GM23338 (cell line): ENCODE results near the gene BTRC. TPM values are rescaled to one million over a fixed set of nuclear protein-coding genes. Genes with fewer than 3 reads are reported as not detected.

ENCODE experiments used
- ATAC-seq: fragments of 200-7000 bp; cut with Tn5 transposase; 3 replicates; pipeline ENCODE4 v1.9.1; 2020
- DNase-seq: peaks from one replicate; pipeline ENCODE4 v3.0.0-alpha.2; 2015; ENCODE audit warnings: low spot score
- H2AFZ ChIP-seq: fragments of 200-600 bp; sonication (generic); 2 replicates; pipeline ENCODE4 v1.8.0; 2016; ENCODE audit warnings: antibody characterized with exemption, mild to moderate bottlenecking, moderate library complexity
- H3F3A ChIP-seq: fragments of 200-600 bp; sonication (generic); replicated peaks from 2 replicates; pipeline ENCODE4 v1.8.0; 2017; ENCODE audit warnings: antibody characterized with exemption, mixed run types, low read depth
- H3K27ac ChIP-seq: fragments of 200-600 bp; sonication (generic); 2 replicates; pipeline ENCODE4 v1.6.1; 2016; ENCODE audit warnings: low read depth
- H3K27me3 ChIP-seq: fragments of 200-600 bp; sonication (generic); 2 replicates; pipeline ENCODE4 v1.8.0; 2016; ENCODE audit warnings: mild to moderate bottlenecking, mixed run types, moderate library complexity; ENCODE audit not compliant: insufficient read depth
- H3K36me3 ChIP-seq: fragments of 200-600 bp; sonication (generic); 2 replicates; pipeline ENCODE4 v1.8.0; 2016; ENCODE audit warnings: mild to moderate bottlenecking; ENCODE audit not compliant: insufficient read depth
- H3K4me1 ChIP-seq: fragments of 200-600 bp; sonication (generic); 2 replicates; pipeline ENCODE4 v1.8.0; 2016; ENCODE audit warnings: mild to moderate bottlenecking, moderate library complexity; ENCODE audit not compliant: insufficient read depth
- H3K4me2 ChIP-seq: fragments of 200-600 bp; sonication (generic); 2 replicates; pipeline ENCODE4 v1.7.1; 2017; ENCODE audit warnings: mixed run types
- H3K4me3 ChIP-seq: fragments of 200-600 bp; sonication (generic); 2 replicates; pipeline ENCODE4 v1.6.1; 2016; ENCODE audit warnings: mixed run types
- H3K79me2 ChIP-seq: fragments of 200-600 bp; sonication (generic); replicated peaks from 2 replicates; pipeline ENCODE4 v1.8.0; 2017; ENCODE audit warnings: mild to moderate bottlenecking; ENCODE audit not compliant: insufficient read depth
- H3K9me2 ChIP-seq: fragments of 200-600 bp; sonication (generic); 2 replicates; pipeline ENCODE4 v1.8.0; 2017; ENCODE audit not compliant: insufficient read depth
- H4K20me1 ChIP-seq: fragments of 200-600 bp; sonication (generic); replicated peaks from 2 replicates; pipeline ENCODE4 v1.8.0; 2017; ENCODE audit warnings: mild to moderate bottlenecking; ENCODE audit not compliant: insufficient read depth
- H3K27ac Mint-ChIP-seq: 2 replicates; pipeline ENCODE4 v1.8.0; 2020; ENCODE audit warnings: inconsistent platforms, mild to moderate bottlenecking, moderate library complexity, mixed read lengths
- H3K27me3 Mint-ChIP-seq: 3 replicates; pipeline ENCODE4 v1.8.0; 2022; ENCODE audit warnings: low read depth, mild to moderate bottlenecking, moderate library complexity, mixed read lengths, inconsistent platforms; ENCODE audit not compliant: insufficient read depth, poor library complexity
- H3K36me3 Mint-ChIP-seq: 3 replicates; pipeline ENCODE4 v1.8.0; 2021; ENCODE audit warnings: low read depth, mild to moderate bottlenecking, inconsistent platforms, moderate library complexity, mixed read lengths
- H3K4me1 Mint-ChIP-seq: 3 replicates; pipeline ENCODE4 v1.8.0; 2020; ENCODE audit warnings: mild to moderate bottlenecking, inconsistent platforms, mixed read lengths
- H3K4me3 Mint-ChIP-seq: 3 replicates; pipeline ENCODE4 v1.8.0; 2021; ENCODE audit warnings: moderate library complexity, mild to moderate bottlenecking, inconsistent platforms, mixed read lengths
- H3K9me3 Mint-ChIP-seq: 3 replicates; pipeline ENCODE4 v1.8.0; 2020; ENCODE audit warnings: moderate library complexity, mild to moderate bottlenecking, inconsistent platforms, mixed read lengths
- CREB1 ChIP-seq: fragments of 250-450 bp; sonication (Bioruptor Pico); IDR thresholded peaks from 2 replicates; pipeline ENCODE4 v1.5.0; 2020; ENCODE audit warnings: low read depth, mild to moderate bottlenecking, moderate library complexity
- CTCF ChIP-seq, 2 experiments: fragments of 200-600 bp in 1 of 2; sonication (generic) in 1 of 2; conservative IDR thresholded peaks; 2 replicates each; pipeline versions ENCODE4 v1.5.1 to v1.6.1; 2016 to 2017; ENCODE audit warnings: antibody characterized with exemption in 2 of 2, low read depth in 2 of 2, mild to moderate bottlenecking in 2 of 2, moderate library complexity in 1 of 2
- ETS1 ChIP-seq: IDR thresholded peaks from 2 replicates; pipeline ENCODE4 v1.6.1; 2016; ENCODE audit warnings: antibody characterized with exemption
- EZH2 ChIP-seq: fragments of 200-600 bp; sonication (generic); IDR thresholded peaks from one replicate; pipeline ENCODE4 v1.8.0; 2017; ENCODE audit warnings: antibody characterized with exemption, mild to moderate bottlenecking, low read depth; ENCODE audit not compliant: unreplicated experiment
- EZH2phosphoT487 ChIP-seq: fragments of 200-600 bp; sonication (generic); IDR thresholded peaks from one replicate; pipeline ENCODE4 v1.8.1; 2018; ENCODE audit warnings: antibody characterized with exemption; ENCODE audit not compliant: unreplicated experiment
- JUNB ChIP-seq: IDR thresholded peaks from one replicate; pipeline ENCODE4 v1.6.1; 2016; ENCODE audit warnings: antibody characterized with exemption; ENCODE audit not compliant: unreplicated experiment
- NANOG ChIP-seq: IDR thresholded peaks from 2 replicates; pipeline ENCODE4 v1.6.1; 2016; ENCODE audit warnings: antibody characterized with exemption, borderline replicate concordance
- POLR2AphosphoS5 ChIP-seq: IDR thresholded peaks from 2 replicates; pipeline ENCODE4 v1.6.1; 2016; ENCODE audit warnings: antibody characterized with exemption, low read depth
- REST ChIP-seq: IDR thresholded peaks from one replicate; pipeline ENCODE4 v1.6.1; 2018; ENCODE audit warnings: antibody characterized with exemption; ENCODE audit not compliant: unreplicated experiment
- STAT1 ChIP-seq: IDR thresholded peaks from one replicate; pipeline ENCODE4 v1.6.1; 2016; ENCODE audit warnings: antibody characterized with exemption; ENCODE audit not compliant: unreplicated experiment
- ZNF114 ChIP-seq: fragments of 250-450 bp; sonication (Bioruptor Pico); IDR thresholded peaks from 2 replicates; pipeline ENCODE4 v1.5.0; 2020; ENCODE audit warnings: mild to moderate bottlenecking, moderate library complexity
- ZNF331 ChIP-seq: fragments of 250-450 bp; sonication (Bioruptor Pico); IDR thresholded peaks from 2 replicates; pipeline ENCODE4 v1.5.0; 2020; ENCODE audit warnings: low read depth, mild to moderate bottlenecking, moderate library complexity
- ZNF462 ChIP-seq: fragments of 250-450 bp; sonication (Bioruptor Pico); IDR thresholded peaks from 2 replicates; pipeline ENCODE4 v1.5.0; 2020; ENCODE audit warnings: mild to moderate bottlenecking, moderate library complexity
- polyA plus RNA-seq: library from polyadenylated mRNA; unstranded; fragments of >200 nt; fragmentation: Nextera tagmentation; extraction: Ambion mirVana; gene quantifications from 2 replicates; pipeline ENCODE4 v1.2.1, GENCODE V29; 2016
- total RNA-seq: library from RNA; depleted of rRNA; stranded (reverse); fragments of >200 nt; shearing (Covaris generic); gene quantifications from 2 replicates; pipeline ENCODE4 v1.2.3, GENCODE V29; 2014

The BTRC gene
- total and polyA plus RNA-seq, 2 experiments from 2014 or later: 10.0 to 17.5 TPM

- Histone ChIP-seq H3K27me3 (no peaks in the 10 kb centered on the region), H3K9me2 (no peaks in the 10 kb centered on the region), H4K20me1 (peaks cover 5% of the 10 kb centered on the region), H2AFZ (no peak overlapping the region), H3K4me2 (no peak overlapping the region), H3K4me1 (no peaks in the 10 kb centered on the region), H3K27ac (no peak overlapping the region), H3F3A (no peaks in the 10 kb centered on the region), H3K4me3 (no peak overlapping the region), H3K36me3 (no peaks in the 10 kb centered on the region), H3K79me2 (peaks cover 8% of the 10 kb centered on the region; the same call in 1 of the 2 replicates)
- H3K4me1 Mint-ChIP-seq: no peaks in the 10 kb centered on the region
- DNase-seq (no peak), ATAC-seq (no peak)
- no peak overlapping the region for H3K27ac Mint-ChIP-seq
- H3K9me3 Mint-ChIP-seq: no peaks in the 10 kb centered on the region
- H3K36me3 Mint-ChIP-seq: no peaks in the 10 kb centered on the region
- H3K27me3 Mint-ChIP-seq: peaks cover 2% of the 10 kb centered on the region
- no peak for TF ChIP-seq STAT1
- no peak for TF ChIP-seq EZH2phosphoT487
- TF ChIP-seq REST: no peak
- no peak for TF ChIP-seq NANOG
- TF ChIP-seq ZNF114: no peak
- TF ChIP-seq ZNF331 (CRISPR knock-in tag): no peak
- no peak for TF ChIP-seq ZNF462 (CRISPR knock-in tag)
- no peak for TF ChIP-seq CTCF (conservative IDR thresholded peaks at IDR 0.05; ENCODE audit: low read depth in 2 of 2)
- TF ChIP-seq POLR2AphosphoS5: no peak
- no peak for TF ChIP-seq JUNB
- no peak for TF ChIP-seq EZH2
- TF ChIP-seq CREB1 (CRISPR knock-in tag): no peak
- no peak for TF ChIP-seq ETS1
- H3K4me3 Mint-ChIP-seq: no peak overlapping the region
These were observed 25.8 kb downstream of the BTRC start for GRCh38 chr10:101379663-101380352.
